NT2/D1 (cell line): ENCODE data around the gene FOXA1.

ENCODE experiments used
- DNase-seq: peaks from one replicate; pipeline ENCODE4 v3.0.0-alpha.2; 2011; ENCODE audit warnings: low read depth, low spot score
- H3K27me3 ChIP-seq: 2 replicates; pipeline ENCODE4 v1.6.0; 2011; ENCODE audit warnings: mild to moderate bottlenecking; ENCODE audit not compliant: insufficient read length, insufficient read depth
- H3K36me3 ChIP-seq: 2 replicates; pipeline ENCODE4 v1.6.1; 2011; ENCODE audit warnings: mild to moderate bottlenecking, low read length, mixed read lengths; ENCODE audit not compliant: insufficient read depth, insufficient read length
- H3K4me1 ChIP-seq: 2 replicates; pipeline ENCODE4 v1.5.1; 2011; ENCODE audit not compliant: insufficient read depth, insufficient read length
- H3K4me3 ChIP-seq: 2 replicates; pipeline ENCODE4 v1.5.1; 2011; ENCODE audit warnings: low read depth; ENCODE audit not compliant: insufficient read length
- H3K9ac ChIP-seq: 2 replicates; pipeline ENCODE4 v1.6.0; 2011; ENCODE audit warnings: low read depth; ENCODE audit not compliant: insufficient read length
- H3K9me3 ChIP-seq: 2 replicates; pipeline ENCODE4 v1.5.1; 2011; ENCODE audit warnings: mild to moderate bottlenecking, low read length; ENCODE audit not compliant: insufficient read depth
- SUZ12 ChIP-seq: IDR thresholded peaks from 2 replicates; pipeline ENCODE4 v1.6.1; 2011; ENCODE audit not compliant: insufficient read length, insufficient read depth; ENCODE audit errors: extremely low read depth
- YY1 ChIP-seq: IDR thresholded peaks from 2 replicates; pipeline ENCODE4 v1.6.1; 2011; ENCODE audit not compliant: insufficient read length, insufficient read depth
- ZNF274 ChIP-seq: IDR thresholded peaks from 2 replicates; pipeline ENCODE4 v1.6.1; 2011; ENCODE audit warnings: mild to moderate bottlenecking, low read depth, low read length

The FOXA1 gene

GRCh38 chr14:37591311-37591940 lies 3.6 kb downstream of the FOXA1 start:
- Histone ChIP-seq H3K4me3 (no peak overlapping the region), H3K36me3 (no peaks in the 10 kb centered on the region), H3K27me3 (peaks cover 96% of the 10 kb centered on the region), H3K9ac (no peak overlapping the region), H3K9me3 (no peaks in the 10 kb centered on the region; the same call in 1 of the 2 replicates), H3K4me1 (no peaks in the 10 kb centered on the region)
- no peak for TF ChIP-seq SUZ12
- no peak for DNase-seq

DNA sequence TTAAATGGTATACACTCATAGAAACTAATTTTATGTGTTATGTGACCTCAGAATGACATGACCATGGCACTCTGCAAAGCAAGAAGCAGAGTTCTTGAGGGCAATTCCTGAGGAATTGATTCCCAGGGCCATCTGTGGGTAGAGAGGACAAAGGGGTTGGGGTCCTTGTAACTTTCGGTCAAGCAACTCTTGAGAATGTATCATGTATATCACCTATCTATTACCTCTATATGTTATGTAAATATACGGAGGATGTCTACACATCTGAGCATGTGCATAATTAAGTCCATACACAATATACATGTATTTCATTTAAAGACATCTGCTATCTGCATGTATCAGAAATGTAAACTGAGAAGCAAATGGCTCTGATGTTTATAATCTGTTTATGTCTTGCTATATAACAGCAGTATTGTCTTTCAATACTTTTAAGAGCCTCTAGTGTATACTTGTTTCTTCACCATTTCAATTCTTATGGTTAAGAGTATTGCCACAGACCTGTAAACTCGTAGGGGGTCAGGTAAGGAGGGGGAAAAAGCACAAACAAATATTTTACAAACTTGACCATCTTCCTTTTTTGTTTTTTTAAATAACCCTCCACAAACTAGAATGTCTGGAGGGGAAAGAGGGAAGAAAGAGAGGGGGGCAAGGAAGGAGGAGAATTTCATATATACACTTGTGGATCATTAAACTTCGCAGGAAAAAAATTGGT lies 4.5 kb downstream of the FOXA1 start:
- no peak overlapping the region for H3K4me3 ChIP-seq
- H3K36me3 ChIP-seq = no peaks in the 10 kb centered on the region
- peaks cover 95% of the 10 kb centered on the region for H3K27me3 ChIP-seq

DNA sequence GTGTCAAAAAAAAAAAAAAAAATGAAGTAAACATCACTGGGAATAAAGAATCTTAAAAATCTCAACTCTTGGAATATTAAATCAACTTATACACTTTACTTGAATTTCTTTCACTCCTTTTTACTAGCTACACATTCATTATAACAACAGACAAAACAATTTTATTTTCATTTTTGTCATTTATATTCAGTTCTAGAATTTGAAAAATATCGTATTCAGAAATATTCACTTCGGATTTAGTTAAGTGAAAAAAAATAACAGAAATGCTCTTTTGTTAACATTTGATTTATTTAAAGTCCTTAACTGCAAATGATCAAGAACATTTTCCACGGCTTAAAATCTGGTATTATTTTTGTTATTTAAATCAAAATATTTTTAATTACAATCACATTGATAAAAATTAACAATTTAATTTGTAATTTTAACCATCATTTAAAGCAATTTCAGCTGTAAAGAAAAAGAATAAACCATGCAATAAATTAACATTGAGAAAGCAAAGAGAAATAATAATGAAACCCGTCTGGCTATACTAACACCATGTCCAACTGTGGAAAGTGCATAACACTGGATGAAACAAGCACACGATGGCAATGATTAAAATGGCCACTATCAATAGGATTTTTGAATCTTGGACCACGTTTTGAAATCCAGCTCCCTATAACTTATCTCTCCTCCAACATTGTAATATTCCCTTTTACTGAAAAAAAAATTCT lies 5.2 kb downstream of the FOXA1 start:
- Histone ChIP-seq H3K9ac (no peak overlapping the region), H3K27me3 (peaks cover 99% of the 10 kb centered on the region), H3K36me3 (no peaks in the 10 kb centered on the region), H3K4me1 (no peaks in the 10 kb centered on the region), H3K4me3 (no peak overlapping the region), H3K9me3 (no peaks in the 10 kb centered on the region; the same call in 1 of the 2 replicates)
- TF ChIP-seq ZNF274 = no peak
- no peak for TF ChIP-seq SUZ12
- TF ChIP-seq YY1 = no peak
- DNase-seq = no peak

More for the DNA sequence above, 4.5 kb downstream of the FOXA1 start:
- H3K9ac ChIP-seq = no peak overlapping the region
- no peaks in the 10 kb centered on the region for H3K4me1 ChIP-seq
- no peak for TF ChIP-seq ZNF274
- no peak for TF ChIP-seq SUZ12
- no peak for TF ChIP-seq YY1
- H3K9me3 ChIP-seq = no peaks in the 10 kb centered on the region; the same call in 1 of the 2 replicates
- no peak for DNase-seq

DNA sequence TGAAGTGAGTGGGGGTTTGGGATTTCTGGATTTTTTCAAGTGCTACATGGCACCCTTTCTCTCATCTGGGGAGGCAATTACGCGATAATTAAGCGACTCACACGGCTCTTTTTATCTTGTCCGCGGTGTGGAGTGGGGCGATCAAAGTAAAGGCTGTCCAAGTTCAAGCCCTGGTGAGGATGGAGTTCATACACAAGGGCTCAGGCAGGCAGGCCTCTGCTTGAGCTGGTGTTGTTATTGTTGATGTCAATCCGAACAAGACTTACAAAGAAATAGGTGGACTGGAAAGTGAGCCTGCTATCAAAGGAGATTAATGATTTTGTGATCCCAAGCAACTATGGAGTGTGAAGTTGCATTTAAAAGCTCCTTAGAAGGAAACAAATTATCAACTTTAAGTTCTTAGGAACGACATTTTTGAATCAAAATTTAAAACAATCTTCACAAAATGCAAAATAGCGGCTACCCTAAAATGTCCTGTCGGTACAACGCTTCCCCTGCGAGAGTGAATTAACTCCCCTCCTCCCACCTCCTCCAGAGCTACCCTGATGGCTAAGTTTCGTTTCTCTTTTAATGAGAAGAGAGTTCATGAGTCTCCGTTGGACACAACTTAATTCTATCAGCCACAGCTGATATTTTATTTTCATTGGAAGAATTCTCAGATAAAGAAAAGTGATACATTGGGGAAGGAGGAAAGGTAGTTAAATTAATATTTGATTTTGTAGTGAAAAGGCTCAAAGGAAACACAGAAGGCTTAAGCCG lies 5.9 kb downstream of the FOXA1 start:
- H3K4me1 ChIP-seq = no peaks in the 10 kb centered on the region
- H3K4me3 ChIP-seq = no peak overlapping the region
- no peak overlapping the region for H3K9ac ChIP-seq
- no peaks in the 10 kb centered on the region for H3K36me3 ChIP-seq
- DNase-seq = no peak
- TF ChIP-seq SUZ12 = no peak
- H3K27me3 ChIP-seq = peaks cover 100% of the 10 kb centered on the region
- no peaks in the 10 kb centered on the region; the same call in 1 of the 2 replicates for H3K9me3 ChIP-seq

- Histone ChIP-seq H3K9ac (no peak overlapping the region), H3K9me3 (no peaks in the 10 kb centered on the region; the same call in 1 of the 2 replicates), H3K4me3 (peak overlapping the region; percentile 24), H3K27me3 (peaks cover 100% of the 10 kb centered on the region), H3K4me1 (no peaks in the 10 kb centered on the region), H3K36me3 (no peaks in the 10 kb centered on the region)
- no peak for DNase-seq
- TF ChIP-seq YY1 (no peak), SUZ12 (no peak), ZNF274 (no peak)
Measured at GRCh38 chr14:37588667-37588955, 6.4 kb downstream of the FOXA1 start.

DNA sequence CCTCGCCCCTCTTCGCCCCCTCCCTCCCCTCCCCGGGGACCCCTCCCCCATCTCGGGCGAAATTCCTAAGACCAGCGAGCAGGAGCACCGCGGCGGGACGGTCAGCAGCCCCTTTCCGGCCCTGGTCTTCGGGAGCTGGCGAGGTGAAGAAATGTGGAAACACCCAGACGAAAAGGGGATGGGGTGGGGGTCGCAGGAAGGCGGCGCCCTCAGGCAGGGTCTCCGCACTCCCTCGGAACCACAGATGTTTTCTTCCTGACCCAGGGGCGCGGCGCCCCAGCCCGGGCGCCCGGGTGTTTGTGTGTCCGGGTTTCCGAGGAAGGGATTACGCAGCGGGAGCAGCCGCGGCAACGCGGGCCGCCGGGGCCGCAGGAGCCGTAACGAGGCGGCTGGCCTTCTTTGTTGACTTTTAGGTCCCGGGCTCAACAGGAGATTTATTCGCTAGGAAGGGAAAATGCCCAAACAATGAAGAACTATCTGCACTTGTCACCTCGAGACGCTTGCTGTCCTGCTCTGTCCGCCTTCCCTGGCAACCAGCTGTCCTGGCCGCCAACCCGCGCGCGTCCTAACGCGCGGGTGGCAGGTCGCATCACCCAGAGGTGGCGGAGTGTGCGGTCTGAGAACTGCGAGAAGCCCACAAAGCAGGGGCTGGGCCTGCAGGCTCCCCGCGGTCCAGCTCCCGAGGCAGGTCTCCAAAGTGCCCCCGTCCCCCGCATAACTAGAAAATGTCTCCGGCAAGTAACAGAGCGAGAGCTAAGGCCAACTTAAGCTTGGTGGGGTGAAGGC lies 7.0 kb downstream of the FOXA1 start:
- TF ChIP-seq SUZ12 (peak; percentile 89), ZNF274 (no peak)
- no peak for DNase-seq
- H3K36me3 ChIP-seq = no peaks in the 10 kb centered on the region
- peaks cover 100% of the 10 kb centered on the region for H3K27me3 ChIP-seq
- H3K9me3 ChIP-seq = no peaks in the 10 kb centered on the region; the same call in 1 of the 2 replicates
- no peaks in the 10 kb centered on the region for H3K4me1 ChIP-seq
- peak overlapping the region; percentile 24 for H3K4me3 ChIP-seq
- H3K9ac ChIP-seq = peak overlapping the region; percentile 50
